ENCODE measurements around the gene MADCAM1. TPM values are rescaled to one million over a fixed set of nuclear protein-coding genes. Genes with fewer than 3 reads are reported as not detected.

The MADCAM1 gene
- total and polyA plus RNA-seq, 4 donors = 0.24 to 4.4 (median 0.61) TPM

- ATAC-seq (ENCODE audit: insufficient read depth, low FRiP score) = no peak
- no peak for TF ChIP-seq CTCF (IDR thresholded peaks at IDR 0.05; ENCODE audit: control extremely low read depth, extremely low read depth)
- H3K9ac ChIP-seq (ENCODE audit: insufficient read depth in 1 of 2, low read length in 2 of 2) = no peak overlapping the region
- WGBS, 2 donors = 90 to 95% methylated on average over 34 of the region's 34 CpGs
- no peaks in the 10 kb centered on the region for H3K27me3 ChIP-seq (ENCODE audit: control insufficient read depth in 3 of 3, insufficient read depth in 3 of 3, low read length in 2 of 3)
- H3K27ac ChIP-seq (ENCODE audit: low read depth in 1 of 2, low read length in 1 of 2) = no peak overlapping the region
- no peak overlapping the region for H3K4me3 ChIP-seq
- peaks cover 0 to 7% (median 0%) of the 10 kb centered on the region in 5 donors for H3K4me1 ChIP-seq (ENCODE audit: control insufficient read depth in 5 of 5, insufficient read depth in 5 of 5, low read length in 5 of 5)
- no peak for DNase-seq
- H3K9me3 ChIP-seq (ENCODE audit: control insufficient read depth in 4 of 4, insufficient read depth in 3 of 4, low read length in 3 of 4) = no peaks in the 10 kb centered on the region
- peaks cover 6 to 38% (median 9%) of the 10 kb centered on the region in 4 donors for H3K36me3 ChIP-seq (ENCODE audit: control insufficient read depth in 4 of 4, insufficient read depth in 4 of 4, low read length in 4 of 4)
Observed at GRCh38 chr19:542173-542866, 46.0 kb downstream of the MADCAM1 start.

- Histone ChIP-seq H3K9ac (ENCODE audit: insufficient read depth in 1 of 2, low read length in 2 of 2) (no peak within 1 kb of the TSS), H3K27me3 (ENCODE audit: control insufficient read depth in 3 of 3, insufficient read depth in 3 of 3, low read length in 2 of 3) (no peaks in the 10 kb centered on the region), H3K4me1 (ENCODE audit: control insufficient read depth in 5 of 5, insufficient read depth in 5 of 5, low read length in 5 of 5) (peaks cover 0 to 7% (median 0%) of the 10 kb centered on the region in 5 donors), H3K9me3 (ENCODE audit: control insufficient read depth in 4 of 4, insufficient read depth in 3 of 4, low read length in 3 of 4) (no peaks in the 10 kb centered on the region), H3K36me3 (ENCODE audit: control insufficient read depth in 4 of 4, insufficient read depth in 4 of 4, low read length in 4 of 4) (peaks cover 0 to 28% (median 5%) of the 10 kb centered on the region in 4 donors), H3K27ac (ENCODE audit: low read depth in 1 of 2, low read length in 1 of 2) (no peak within 1 kb of the TSS), H3K4me3 (no peak within 1 kb of the TSS)
- 56 to 59% methylated on average over 26 to 31 of the region's 31 CpGs for WGBS, 2 donors
- ATAC-seq (ENCODE audit: insufficient read depth, low FRiP score) (no peak), DNase-seq (no peak)
- TF ChIP-seq CTCF (IDR thresholded peaks at IDR 0.05; ENCODE audit: control extremely low read depth, extremely low read depth) = no peak
Observed at GRCh38 chr19:543910-544608, 47.8 kb downstream of the MADCAM1 start, which contains the start of gene GZMM. Gene GZMM, plus strand, starts transcription at chr19:544053. Its CDS starts 19 bp downstream, at chr19:544072.

GRCh38 chr19:547117-547516, 50.8 kb downstream of the MADCAM1 start:
- no peak overlapping the region for H3K4me3 ChIP-seq
- 90 to 91% methylated on average over 15 of the region's 15 CpGs for WGBS, 2 donors
- no peaks in the 10 kb centered on the region for H3K27me3 ChIP-seq (ENCODE audit: control insufficient read depth in 3 of 3, insufficient read depth in 3 of 3, low read length in 2 of 3)
- ATAC-seq (ENCODE audit: insufficient read depth, low FRiP score) (no peak), DNase-seq (no peak)
- H3K9ac ChIP-seq (ENCODE audit: insufficient read depth in 1 of 2, low read length in 2 of 2) = no peak overlapping the region
- TF ChIP-seq CTCF (IDR thresholded peaks at IDR 0.05; ENCODE audit: control extremely low read depth, extremely low read depth) = no peak
- peaks cover 0 to 7% (median 1%) of the 10 kb centered on the region in 4 donors for H3K36me3 ChIP-seq (ENCODE audit: control insufficient read depth in 4 of 4, insufficient read depth in 4 of 4, low read length in 4 of 4)
- no peaks in the 10 kb centered on the region for H3K9me3 ChIP-seq (ENCODE audit: control insufficient read depth in 4 of 4, insufficient read depth in 3 of 4, low read length in 3 of 4)
- H3K4me1 ChIP-seq (ENCODE audit: control insufficient read depth in 5 of 5, insufficient read depth in 5 of 5, low read length in 5 of 5) = peaks cover 0 to 7% (median 0%) of the 10 kb centered on the region in 5 donors
- H3K27ac ChIP-seq (ENCODE audit: low read depth in 1 of 2, low read length in 1 of 2) = no peak overlapping the region
